SK-N-MC (cell line): ENCODE data around the gene RNPS1.
A peak's percentile ranks its signal among the peaks of the same experiment; 100 is the strongest.
"Not testable (repeated sequence)": the region's sequence is repeated elsewhere in the genome, so short reads cannot be mapped to it uniquely, and the experiment has no call there.

Experiments used
- DNase-seq: peaks from one replicate; pipeline ENCODE4 v3.0.0-alpha.2; 2011; ENCODE audit warnings: low read depth, low spot score
- H3K27ac ChIP-seq: fragments of 200-600 bp; sonication (generic); 2 replicates; pipeline ENCODE4 v1.5.1; 2016; ENCODE audit warnings: mixed run types
- H3K36me3 ChIP-seq: fragments of 200-600 bp; sonication (generic); 2 replicates; pipeline ENCODE4 v1.6.1; 2017; ENCODE audit warnings: antibody characterized with exemption, low read length, mixed read lengths; ENCODE audit not compliant: insufficient read depth
- H3K4me3 ChIP-seq: fragments of 200-600 bp; sonication (generic); 2 replicates; pipeline ENCODE4 v1.5.1; 2016
- H3K9ac ChIP-seq: fragments of 200-600 bp; sonication (generic); 2 replicates; pipeline ENCODE4 v1.8.0; 2017; ENCODE audit warnings: mixed run types, mixed read lengths; ENCODE audit not compliant: insufficient read length
- H3K9me3 ChIP-seq: fragments of 200-600 bp; sonication (generic); 2 replicates; pipeline ENCODE4 v1.6.1; 2017; ENCODE audit warnings: low read depth, mild to moderate bottlenecking, antibody characterized with exemption, low read length, moderate library complexity, mixed read lengths
- EZH2 ChIP-seq: fragments of 200-600 bp; sonication (generic); IDR thresholded peaks from one replicate; pipeline ENCODE4 v1.6.1; 2017; ENCODE audit warnings: antibody characterized with exemption
- FOXP2 ChIP-seq: optimal IDR thresholded peaks from 2 replicates; pipeline ENCODE3; 2011; ENCODE audit warnings: mild to moderate bottlenecking, moderate library complexity; ENCODE audit not compliant: insufficient read depth; ENCODE audit errors: extremely low read length, control extremely low read depth
- POLR2AphosphoS5 ChIP-seq: IDR thresholded peaks from 2 replicates; pipeline ENCODE4 v1.6.1; 2012; ENCODE audit warnings: mild to moderate bottlenecking, low read depth, low read length, borderline replicate concordance

Gene RNPS1

GRCh38 chr16:2270588-2271470 lies 2.9 kb upstream of the RNPS1 start:
- no peak for DNase-seq
- Histone ChIP-seq H3K4me3 (no peak overlapping the region), H3K9ac (no peak overlapping the region), H3K36me3 (peaks cover 10% of the 10 kb centered on the region), H3K27ac (no peak overlapping the region), H3K9me3 (no peaks in the 10 kb centered on the region)
- TF ChIP-seq POLR2AphosphoS5 (no peak), FOXP2 (no peak), EZH2 (no peak)

- no peak for TF ChIP-seq EZH2
- TF ChIP-seq POLR2AphosphoS5: no peak
- TF ChIP-seq FOXP2: no peak
Measured at GRCh38 chr16:2270070-2270462, 2.1 kb upstream of the RNPS1 start.

GRCh38 chr16:2267505-2267912 lies 417 bp downstream of the RNPS1 start:
- peak overlapping the region; percentile 94 for H3K4me3 ChIP-seq
- H3K9me3 ChIP-seq, DNase-seq: not testable (repeated sequence)
- peak overlapping the region; percentile 91 for H3K27ac ChIP-seq
- peaks cover 40% of the 10 kb centered on the region for H3K36me3 ChIP-seq
- peak overlapping the region; percentile 97 for H3K9ac ChIP-seq

More at GRCh38 chr16:2270070-2270462, 2.1 kb upstream of the RNPS1 start:
- Histone ChIP-seq H3K4me3 (no peak overlapping the region), H3K27ac (no peak overlapping the region), H3K9me3 (no peaks in the 10 kb centered on the region), H3K9ac (no peak overlapping the region), H3K36me3 (peaks cover 15% of the 10 kb centered on the region)
- DNase-seq: no peak

GRCh38 chr16:2266887-2267286 lies 1.0 kb downstream of the RNPS1 start:
- peak overlapping the region; percentile 97 for H3K9ac ChIP-seq
- not testable (repeated sequence) for H3K9me3 ChIP-seq, DNase-seq
- 0 out of 2 replicates have a peak overlapping the region, but pooled peaks have one; percentile 13 for H3K27ac ChIP-seq
- H3K4me3 ChIP-seq: peak overlapping the region; percentile 94
- H3K36me3 ChIP-seq: peaks cover 47% of the 10 kb centered on the region

GRCh38 chr16:2263026-2263425 lies 4.9 kb downstream of the RNPS1 start:
- not testable (repeated sequence) for H3K27ac ChIP-seq

GRCh38 chr16:2260250-2260649 lies 7.7 kb downstream of the RNPS1 start:
- no peak overlapping the region for H3K9ac ChIP-seq
- no peak for DNase-seq
- H3K9me3 ChIP-seq: no peaks in the 10 kb centered on the region

More at GRCh38 chr16:2263026-2263425, 4.9 kb downstream of the RNPS1 start:
- H3K9me3 ChIP-seq, H3K9ac ChIP-seq, DNase-seq, H3K4me3 ChIP-seq: not testable (repeated sequence)
- peaks cover 85% of the 10 kb centered on the region for H3K36me3 ChIP-seq

GRCh38 chr16:2258530-2258929 lies 9.4 kb downstream of the RNPS1 start:
- not testable (repeated sequence) for H3K4me3 ChIP-seq, H3K27ac ChIP-seq, H3K9ac ChIP-seq, H3K9me3 ChIP-seq, DNase-seq
- H3K36me3 ChIP-seq: peaks cover 100% of the 10 kb centered on the region

More at GRCh38 chr16:2260250-2260649, 7.7 kb downstream of the RNPS1 start:
- Histone ChIP-seq H3K27ac (no peak overlapping the region), H3K36me3 (peaks cover 99% of the 10 kb centered on the region), H3K4me3 (no peak overlapping the region)
- TF ChIP-seq FOXP2 (no peak), EZH2 (no peak), POLR2AphosphoS5 (no peak)

- peaks cover 100% of the 10 kb centered on the region for H3K36me3 ChIP-seq
- no peak overlapping the region for H3K9ac ChIP-seq
- DNase-seq: no peak
- no peak for TF ChIP-seq FOXP2
- no peak for TF ChIP-seq POLR2AphosphoS5
- no peak for TF ChIP-seq EZH2
- H3K9me3 ChIP-seq: no peaks in the 10 kb centered on the region
- H3K4me3 ChIP-seq: no peak overlapping the region
- H3K27ac ChIP-seq: 0 out of 2 replicates have a peak overlapping the region, but pooled peaks have one; percentile 25
Measured at GRCh38 chr16:2257726-2258125, 10.2 kb downstream of the RNPS1 start.

- no peak for DNase-seq
- Histone ChIP-seq H3K9ac (no peak overlapping the region), H3K4me3 (no peak overlapping the region), H3K36me3 (peaks cover 100% of the 10 kb centered on the region), H3K27ac (no peak overlapping the region), H3K9me3 (no peaks in the 10 kb centered on the region)
- TF ChIP-seq EZH2: no peak
- TF ChIP-seq POLR2AphosphoS5: no peak
- no peak for TF ChIP-seq FOXP2
Measured at GRCh38 chr16:2256531-2257140, 11.3 kb downstream of the RNPS1 start.
